ENCODE results near the gene GJC2.
A peak's percentile ranks its signal among the peaks of the same experiment; 100 is the strongest.
"Not testable (repeated sequence)": the region's sequence is repeated elsewhere in the genome, so short reads cannot be mapped to it uniquely, and the experiment has no call there.

Gene GJC2

DNA sequence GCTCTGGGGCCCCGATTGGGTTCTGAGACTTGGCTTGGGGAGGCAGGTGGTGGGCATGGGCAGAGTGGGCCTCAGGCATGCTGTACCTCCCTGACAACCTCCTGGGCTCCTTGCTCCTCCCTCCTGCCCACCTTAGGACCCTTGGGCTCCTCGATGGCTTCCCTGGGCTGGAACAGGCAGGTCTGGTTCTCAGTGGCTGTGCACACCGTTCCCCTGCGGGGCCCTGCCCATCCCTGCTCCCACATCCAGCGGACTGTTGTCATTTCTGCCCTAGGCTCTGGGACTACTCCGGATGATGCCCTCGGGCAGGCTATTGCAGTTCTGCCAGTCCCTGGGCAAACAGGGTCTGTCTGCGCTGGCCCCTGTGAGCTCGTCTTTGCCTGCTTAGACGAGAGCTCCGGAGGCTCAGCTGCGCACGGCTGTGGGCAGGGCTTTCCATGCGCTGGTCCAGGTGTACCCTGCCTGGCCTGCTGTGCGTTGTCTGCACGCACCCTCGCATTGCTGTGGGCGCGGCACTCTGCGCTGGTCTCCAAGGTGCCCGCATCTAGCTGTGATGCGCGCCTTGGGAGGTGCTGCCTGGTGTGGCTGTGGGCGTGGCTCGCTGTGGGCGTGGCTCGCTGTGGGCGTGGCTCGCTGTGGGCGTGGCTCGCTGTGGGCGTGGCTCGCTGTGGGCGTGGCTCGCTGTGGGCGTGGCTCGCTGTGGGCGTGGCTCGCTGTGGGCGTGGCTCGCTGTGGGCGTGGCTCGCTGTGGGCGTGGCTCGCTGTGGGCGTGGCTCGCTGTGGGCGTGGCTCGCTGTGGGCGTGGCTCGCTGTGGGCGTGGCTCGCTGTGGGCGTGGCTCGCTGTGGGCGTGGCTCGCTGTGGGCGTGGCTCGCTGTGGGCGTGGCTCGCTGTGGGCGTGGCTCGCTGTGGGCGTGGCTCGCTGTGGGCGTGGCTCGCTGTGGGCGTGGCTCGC, 24.1 kb downstream of the GJC2 start:
- DNase-seq (ENCODE audit: low spot score) = peak; percentile 62

DNA sequence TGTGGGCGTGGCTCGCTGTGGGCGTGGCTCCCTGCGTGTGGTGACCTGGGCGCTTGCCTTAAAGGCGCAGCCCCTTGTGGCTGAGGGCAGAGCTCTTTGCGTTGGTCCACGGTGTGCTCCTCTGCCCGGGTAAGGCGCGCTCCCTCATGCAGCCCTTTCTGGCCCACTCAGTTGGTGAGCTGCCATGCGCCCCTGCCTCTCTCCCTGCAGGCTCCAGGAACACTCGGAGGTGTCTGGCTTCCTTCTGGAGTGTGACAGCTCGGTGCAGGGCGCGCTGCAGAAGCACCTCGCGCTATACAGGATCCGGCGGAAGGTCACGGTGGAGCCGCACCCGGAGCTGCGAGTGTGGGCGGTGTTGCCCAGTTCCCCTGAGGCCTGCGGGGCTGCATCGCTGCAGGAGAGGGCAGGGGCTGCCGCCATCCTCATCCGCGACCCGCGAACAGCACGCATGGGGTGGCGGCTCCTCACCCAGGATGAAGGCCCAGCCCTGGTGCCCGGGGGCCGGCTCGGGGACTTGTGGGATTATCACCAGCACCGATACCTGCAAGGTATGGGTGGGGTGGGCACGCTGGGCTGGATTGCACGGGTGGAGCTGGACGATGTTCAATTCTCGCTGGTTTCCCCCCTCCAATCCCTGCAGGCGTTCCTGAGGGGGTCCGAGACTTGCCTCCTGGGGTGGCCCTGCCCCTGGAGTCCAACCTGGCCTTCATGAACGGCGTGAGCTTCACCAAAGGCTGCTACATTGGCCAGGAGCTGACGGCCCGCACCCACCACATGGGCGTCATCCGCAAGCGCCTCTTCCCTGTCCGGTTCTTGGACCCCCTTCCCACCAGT, 25.0 kb downstream of the GJC2 start:
- DNase-seq (ENCODE audit: low spot score) = peak; percentile 66

DNA sequence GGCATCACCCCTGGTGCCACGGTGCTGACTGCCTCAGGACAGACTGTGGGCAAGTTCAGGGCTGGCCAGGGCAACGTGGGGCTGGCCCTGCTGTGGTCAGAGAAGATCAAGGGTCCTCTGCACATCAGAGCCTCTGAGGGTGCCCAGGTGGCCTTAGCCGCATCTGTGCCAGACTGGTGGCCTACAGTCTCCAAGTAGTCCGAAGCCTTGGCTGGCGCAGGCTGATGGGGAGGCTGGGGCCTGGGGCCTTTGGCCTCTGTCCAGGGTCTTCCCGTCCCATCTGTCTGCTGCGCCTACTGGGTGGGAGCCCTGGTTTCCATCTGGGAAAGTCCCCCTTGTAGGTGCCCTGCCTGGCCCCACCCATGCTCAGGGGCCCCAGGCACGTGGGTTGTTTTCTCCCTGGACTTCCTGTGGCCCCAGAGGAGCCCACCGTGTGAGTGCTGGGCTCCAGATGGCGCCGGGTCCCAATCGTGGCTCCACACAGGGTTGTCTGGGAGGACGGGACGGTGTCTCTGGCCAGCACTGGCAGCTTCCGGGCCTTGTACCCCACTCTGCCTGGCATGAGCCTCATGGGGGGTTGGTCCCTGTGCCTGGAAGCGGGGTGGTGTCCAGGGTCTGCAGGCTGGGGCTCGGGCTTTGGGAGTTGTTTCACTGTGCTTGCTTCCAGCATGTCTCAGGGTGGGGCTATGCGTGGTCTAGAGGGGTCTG, 25.7 kb downstream of the GJC2 start:
- DNase-seq (ENCODE audit: low spot score) = no peak

DNA sequence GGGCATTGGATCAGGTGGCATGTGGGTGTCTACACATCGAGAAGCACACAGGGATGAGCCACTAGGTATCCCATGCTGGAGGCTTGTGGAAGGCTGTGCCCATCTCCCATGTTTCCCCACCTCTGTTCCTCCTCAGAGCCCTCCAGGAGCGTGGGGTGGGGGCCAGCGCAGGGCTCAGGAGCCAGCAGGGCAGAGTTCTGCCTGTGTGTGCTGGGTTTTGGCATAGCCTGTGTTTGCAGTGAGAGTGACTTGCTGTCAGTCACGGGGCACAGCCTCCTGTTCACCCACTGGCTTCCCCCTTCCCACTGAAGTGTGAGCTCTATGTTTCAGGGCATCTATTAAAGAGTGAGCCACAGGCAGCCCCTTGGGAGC, 26.3 kb downstream of the GJC2 start:
- DNase-seq (ENCODE audit: low spot score) = no peak

DNA sequence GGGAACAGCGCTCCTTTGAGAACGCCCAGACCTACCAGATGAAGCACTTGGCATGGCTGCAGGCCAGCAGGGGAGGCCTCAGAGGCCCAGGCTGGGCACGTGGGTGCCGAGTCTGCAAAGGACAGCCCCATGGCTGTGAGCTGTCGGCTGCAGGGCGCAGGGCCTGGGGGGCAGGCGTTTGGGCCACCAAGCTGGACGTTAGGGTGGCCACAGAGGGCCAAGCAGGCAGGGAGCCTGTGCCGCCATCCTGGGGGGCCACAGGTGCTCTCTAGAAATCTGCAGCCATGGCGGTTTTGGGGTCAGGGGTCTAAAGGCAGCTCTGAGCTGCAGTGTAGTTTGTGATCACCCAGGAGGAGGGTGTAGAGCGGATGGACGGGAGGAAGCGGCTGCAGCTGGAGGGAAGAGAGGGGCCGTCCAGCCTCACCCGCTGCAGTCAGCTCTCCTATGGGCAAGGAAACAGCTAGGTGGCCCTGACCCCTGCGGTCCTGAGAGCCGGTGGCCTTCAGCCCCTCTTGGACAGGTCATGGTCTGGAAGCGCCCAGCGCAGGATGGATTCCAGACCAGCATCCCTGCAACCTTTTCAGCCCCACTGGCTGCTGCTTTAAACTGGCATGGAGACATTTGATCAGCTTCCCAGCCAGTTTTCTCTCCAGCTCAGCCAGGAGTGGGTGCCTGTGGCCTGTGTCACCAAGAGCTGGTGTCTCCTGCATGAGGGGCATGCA, 26.9 kb downstream of the GJC2 start:
- DNase-seq (ENCODE audit: low spot score) = no peak

DNA sequence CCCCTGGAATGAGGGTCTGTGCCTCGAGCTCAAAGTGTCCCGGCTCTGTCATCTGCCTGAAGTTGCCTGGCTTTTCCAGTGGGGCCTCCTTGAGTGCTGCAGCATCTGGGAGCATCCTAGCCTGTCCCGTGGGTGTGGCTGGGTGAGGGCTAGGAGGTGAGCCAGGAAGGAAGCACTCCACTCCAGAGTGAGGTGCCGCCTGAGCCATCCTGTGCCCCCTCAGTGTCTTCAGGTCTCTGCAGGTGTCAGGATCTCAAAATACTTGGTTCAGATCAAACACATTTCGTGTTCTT, 27.4 kb downstream of the GJC2 start:
- DNase-seq (ENCODE audit: low spot score) = no peak

DNA sequence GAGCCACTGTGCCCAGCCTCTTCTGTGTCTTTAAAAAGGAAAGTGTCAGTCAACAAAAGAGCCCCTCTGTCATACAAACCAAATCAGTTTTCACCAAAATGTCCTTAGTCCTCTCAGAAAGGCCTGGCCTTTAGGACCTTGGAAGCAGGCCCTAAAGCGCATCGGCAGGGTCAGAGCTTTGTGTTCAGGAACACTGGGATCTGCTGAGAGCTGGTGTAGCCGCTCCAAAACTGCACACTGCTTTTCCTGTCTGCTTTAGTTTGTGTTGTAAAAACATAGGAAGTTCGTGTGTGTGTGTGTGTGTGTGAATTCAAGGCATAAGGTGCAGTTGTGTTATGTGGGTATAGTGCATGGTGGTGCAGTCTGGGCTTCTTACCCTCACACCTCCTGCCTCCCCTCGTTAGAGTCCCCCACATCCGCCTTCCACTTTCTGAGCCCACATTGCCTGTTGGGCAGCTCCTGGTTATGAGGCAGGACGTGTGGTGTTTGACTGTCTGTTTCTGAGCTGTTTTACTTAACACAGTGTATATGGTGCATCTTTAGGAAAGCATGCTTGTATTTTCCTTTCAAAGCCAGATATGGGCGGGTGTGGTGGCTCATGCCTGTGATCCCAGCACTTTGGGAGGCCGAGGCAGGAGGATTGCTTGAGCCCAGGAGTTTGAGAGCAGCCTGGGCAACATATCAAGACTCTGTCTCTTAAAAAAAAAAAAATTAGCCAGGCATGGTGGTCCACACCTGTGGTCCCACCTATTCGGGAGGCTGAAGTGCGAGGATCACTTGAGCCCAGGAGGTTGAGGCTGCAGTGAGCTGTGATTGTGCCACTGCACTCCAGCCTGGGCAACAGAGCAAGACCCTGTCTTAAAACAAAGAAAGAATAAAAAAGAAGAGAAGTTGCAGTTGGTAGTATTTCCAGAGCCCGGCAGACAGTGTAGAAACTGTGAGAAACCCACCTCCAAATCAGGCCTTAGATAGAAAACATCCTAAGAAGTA, 28.3 kb downstream of the GJC2 start:
- no peak for DNase-seq (ENCODE audit: low spot score)

DNA sequence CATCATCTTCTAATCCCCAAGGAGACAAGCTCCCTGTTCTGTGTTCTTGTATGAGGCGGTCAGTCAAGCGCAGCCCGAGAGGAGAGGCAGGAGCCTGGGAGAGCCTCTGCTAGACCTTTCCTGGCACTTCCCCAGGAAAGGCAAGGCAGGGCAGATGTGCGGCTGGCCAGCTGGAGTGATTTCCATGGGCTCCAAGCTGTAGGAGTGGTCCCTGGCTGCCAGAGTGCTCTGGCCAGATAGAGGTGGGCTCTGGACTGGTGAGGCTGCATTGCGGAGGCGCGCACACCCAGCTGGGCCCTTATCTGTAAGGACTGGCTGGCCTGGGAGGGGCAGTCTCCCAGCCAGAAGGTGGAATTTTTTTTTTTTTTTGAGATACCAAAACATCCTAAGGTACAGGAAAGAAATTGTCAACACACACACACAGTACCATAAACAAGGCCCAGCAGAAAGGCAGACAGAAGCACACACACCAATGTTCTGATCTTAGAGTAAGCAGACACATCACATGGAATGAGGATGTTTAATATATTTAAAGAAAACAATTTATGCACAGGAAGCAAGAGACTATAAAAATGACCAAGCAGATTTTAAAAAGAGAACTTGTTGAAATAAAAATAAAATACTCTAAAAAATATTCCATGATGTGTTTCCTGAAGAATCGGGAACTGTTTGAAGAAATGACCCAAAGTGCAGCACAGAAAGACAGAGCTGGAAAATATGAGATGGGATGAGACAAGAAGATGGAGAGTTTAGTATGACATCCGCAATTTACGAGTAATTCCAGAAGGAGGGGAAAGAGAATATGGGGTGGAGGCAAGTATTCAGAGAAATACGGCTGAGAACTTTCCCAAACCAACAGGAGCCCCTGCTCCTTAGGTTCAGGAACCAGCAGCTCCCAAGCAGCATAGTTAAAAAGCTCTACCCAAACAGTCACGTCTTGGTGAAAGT, 29.3 kb downstream of the GJC2 start:
- DNase-seq (ENCODE audit: low spot score) = peak; percentile 94

DNA sequence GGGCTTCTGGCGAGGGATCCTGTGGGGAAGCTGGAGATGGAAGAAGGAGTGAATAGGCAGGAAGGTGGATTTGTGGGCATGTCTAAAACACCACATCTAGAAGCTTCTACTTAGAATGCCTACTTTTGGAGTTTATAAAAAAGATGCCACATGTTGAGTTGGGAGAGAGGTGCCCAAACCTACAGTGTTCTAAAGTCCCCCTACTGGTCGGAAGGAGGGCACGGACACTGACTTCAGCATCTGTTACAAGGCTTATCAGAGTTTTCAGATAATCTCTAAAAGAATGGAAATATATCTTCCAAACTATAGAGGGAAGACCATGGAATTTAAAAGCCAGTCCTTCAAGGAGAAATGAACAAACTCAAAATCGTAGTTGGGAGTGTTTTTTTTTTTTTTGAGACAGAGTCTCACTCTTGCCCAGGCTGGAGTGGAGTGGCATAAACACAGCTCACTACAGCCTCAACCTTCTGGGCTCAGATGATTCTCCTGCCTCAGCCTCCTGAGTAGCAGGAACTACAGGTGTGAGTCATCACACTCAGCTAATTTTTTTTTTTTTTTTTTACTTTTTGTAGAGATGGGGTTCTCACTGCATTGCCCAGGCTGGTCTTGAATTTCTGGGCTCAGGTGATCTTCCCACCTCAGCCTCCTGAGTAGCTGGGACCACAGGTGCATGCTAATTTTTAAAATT, 30.7 kb downstream of the GJC2 start:
- DNase-seq (ENCODE audit: low spot score) = peak; percentile 78

DNA sequence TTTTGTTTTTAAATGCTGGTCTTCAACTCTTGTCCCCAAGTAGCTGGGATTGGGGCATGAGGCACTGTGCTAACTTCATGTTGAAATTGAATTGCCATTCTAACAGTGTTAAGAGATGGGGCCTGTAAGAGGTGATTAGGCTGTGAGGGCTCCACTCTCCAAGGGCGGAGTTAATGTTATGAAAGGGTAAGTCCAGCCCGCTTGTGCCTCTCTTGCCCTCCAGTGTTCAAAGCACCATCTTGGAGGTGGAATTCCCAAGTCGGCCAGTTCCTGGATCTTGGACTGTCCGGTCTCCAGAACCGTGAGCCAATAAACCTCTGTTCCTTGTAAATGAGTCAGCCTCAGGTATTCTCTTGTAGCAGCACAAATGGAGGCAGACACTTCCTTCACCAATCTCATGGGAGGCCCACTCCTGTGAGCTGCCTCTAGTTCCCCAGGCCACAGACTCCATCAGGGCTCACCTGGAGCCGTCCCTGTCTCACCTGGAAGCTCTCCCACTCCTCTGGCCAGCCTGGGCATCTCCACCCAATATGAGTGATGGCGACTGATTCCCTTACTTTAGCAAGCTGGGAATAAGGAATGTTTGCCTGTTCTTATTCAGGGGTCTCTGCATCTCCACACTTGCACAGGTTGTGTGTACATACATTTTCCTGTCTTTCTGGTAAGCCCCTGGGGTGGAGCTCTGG, 31.4 kb downstream of the GJC2 start:
- peak; percentile 71 for DNase-seq (ENCODE audit: low spot score)

DNA sequence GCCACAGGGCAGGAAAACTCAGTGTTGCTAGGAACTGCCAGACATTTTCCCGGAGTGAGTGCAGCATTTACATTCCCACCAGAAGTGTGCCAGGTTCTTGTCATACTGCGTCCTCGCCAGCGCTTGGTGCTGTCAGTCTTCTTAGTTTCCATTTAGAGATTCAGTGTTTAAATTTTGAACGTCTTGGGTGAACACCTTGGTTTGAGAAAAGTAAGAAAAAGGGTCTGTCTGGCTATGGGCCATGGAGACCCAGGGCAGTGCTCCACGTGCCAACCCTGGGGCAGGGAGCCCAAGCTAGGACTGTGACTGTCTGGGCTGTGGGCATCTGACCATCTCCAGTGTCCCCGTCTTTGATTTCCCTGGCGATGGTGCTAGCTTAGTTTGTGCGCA, 31.9 kb downstream of the GJC2 start:
- DNase-seq (ENCODE audit: low spot score) = no peak

DNA sequence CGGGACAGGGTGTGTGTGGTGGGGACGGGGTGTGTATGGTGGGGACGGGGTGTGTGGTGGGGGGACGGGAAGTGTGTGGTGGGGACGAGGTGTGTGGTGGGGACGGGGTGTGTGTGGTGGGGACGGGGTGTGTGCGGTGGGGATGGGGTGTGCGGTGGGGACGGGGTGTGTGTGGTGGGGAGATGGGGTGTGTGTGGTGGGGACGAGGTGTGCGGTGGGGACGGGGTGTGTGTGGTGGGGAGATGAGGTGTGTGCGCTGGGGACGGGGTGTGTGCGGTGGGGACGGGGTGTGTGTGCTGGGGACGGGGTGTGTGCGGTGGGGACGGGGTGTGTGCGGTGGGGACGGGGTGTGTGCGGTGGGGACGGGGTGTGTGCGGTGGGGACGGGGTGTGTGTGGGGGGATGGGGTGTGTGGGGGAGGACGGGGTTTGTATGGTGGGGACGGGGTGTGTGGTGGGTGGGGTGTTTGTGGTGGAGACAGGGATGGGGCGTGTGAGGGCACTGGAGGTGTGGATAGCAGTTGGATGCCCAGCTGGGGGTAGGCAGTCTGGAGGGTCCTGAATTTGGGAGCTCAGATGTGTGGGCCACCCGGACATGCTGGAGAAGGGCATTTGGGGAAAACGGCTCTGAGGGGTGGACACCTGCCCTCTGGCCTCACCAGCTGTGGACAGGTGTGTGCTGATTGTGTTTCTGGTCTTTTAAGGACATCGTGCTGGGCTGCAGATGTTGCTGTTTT, 32.7 kb downstream of the GJC2 start:
- DNase-seq (ENCODE audit: low spot score) = no peak

DNA sequence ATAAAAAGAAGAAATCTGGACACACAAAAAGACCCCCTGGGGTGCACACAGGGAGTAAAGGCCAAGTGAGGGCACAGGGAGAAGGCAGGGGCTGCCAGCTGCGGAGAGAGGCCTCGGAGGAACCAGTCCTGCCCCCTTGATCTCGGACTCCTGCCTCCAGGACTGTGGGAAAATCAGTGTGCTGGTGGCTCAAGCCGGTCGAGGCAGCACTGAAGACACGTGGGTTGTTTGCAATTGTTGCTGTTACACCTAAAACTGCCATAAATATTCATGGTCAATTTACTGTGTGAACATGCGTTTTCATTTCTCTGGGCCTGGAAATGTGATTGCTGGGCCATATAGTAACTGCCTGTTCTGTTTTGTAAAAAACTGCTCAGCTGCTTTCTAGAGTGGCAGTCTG, 34.4 kb downstream of the GJC2 start:
- DNase-seq (ENCODE audit: low spot score) = no peak

DNA sequence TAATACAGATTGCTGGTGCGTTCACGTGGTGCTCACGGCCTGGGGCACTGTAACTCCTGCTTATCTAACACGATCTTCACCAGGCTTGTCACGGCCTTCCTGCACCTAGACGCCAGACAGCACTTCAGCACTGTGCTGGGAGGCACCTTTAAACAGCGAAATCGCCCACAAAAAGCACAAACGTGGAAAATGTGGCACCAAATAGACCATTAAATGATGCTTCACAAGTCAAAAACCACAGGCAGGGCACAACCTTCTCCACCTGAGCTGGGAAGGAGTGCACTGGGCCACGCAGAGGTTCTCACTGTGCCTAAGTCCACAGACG, 35.9 kb downstream of the GJC2 start:
- DNase-seq (ENCODE audit: low spot score) = no peak

DNA sequence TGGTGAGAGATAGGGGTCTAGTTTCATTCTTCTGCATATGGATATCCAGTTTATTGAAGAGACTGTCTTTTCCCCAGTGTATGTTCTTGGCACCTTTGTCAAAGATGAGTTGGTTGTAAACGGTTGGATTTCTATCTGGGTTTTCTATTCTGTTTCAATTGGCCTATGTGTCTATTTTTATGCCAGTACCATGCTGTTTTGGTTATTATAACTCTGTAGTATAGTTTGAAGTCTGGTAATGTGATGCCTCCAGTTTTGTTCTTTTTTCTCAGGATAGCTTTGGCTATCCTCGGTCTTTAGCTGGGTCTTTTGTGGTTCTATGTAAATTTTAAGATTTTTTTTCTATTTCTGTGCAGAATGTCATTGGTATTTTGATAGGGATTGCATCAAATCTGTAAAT, 38.5 kb downstream of the GJC2 start:
- not testable (repeated sequence) for DNase-seq (ENCODE audit: low spot score)

DNA sequence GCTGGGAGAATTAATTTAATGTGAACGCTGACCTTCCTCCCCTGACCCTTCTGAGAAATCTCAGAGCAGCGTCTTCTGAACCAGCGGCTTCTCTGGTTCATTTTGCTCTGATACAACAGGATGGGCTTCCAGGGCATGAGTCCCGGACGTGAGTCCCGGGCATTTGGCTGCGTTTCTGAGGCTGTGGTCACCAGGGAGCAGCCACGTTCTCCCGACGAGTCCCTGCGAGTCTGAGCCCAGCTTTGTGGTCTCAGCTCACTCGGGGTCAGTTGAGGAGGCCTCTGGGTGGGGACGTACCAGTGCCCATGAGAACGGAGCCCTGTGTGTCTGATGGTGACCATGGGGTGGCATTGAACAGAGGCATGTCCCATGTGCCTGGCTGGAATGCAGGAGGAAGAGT, 40.5 kb downstream of the GJC2 start:
- no peak for DNase-seq (ENCODE audit: low spot score)

DNA sequence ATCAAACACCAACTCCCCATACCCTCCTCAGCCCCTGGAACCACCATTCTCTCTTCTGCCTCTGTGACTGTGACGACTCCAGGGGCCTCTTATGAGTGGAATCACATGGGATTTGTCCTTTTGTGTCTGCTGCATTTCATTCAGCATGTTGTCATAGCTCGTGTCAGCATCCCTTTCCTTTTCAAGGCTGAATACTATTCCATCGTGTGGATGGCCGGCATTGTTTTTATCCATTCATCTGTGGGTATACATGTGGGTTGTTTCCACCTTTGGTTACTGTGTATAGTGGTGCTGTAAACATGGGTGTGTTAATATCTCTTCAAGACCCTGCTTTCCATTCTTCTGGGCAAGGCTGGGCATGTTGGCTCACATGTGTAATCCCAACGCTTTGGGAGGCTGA, 41.0 kb downstream of the GJC2 start:
- no peak for DNase-seq (ENCODE audit: low spot score)

DNA sequence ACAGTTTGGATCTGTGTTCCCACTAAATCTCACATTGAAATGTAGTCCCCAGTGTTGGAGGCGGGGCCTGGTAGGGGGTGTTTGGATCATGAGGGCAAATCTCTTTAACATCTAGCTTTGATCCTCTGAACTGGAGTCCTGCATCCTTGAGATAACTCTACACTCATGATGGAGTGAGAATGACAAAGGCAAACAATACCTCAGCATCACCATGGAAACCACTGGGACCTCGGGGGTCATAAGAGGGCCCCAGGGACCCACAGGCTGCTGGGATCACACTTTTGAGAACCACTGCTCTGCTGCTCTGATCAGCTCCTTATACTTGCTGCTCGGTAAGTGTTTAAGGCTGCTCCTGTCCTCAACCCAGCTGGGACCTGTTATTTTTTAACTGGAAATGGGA, 44.7 kb downstream of the GJC2 start:
- no peak for DNase-seq (ENCODE audit: low spot score)
